DOHH2 (cell line): ENCODE data around the gene NAPG.

ENCODE experiments used
- H3F3A ChIP-seq: fragments of 200-600 bp; sonication (generic), shearing (Covaris generic); 2 replicates; pipeline ENCODE4 v1.6.0; 2016; ENCODE audit warnings: antibody characterized with exemption, mild to moderate bottlenecking; ENCODE audit not compliant: control insufficient read depth, insufficient read depth
- H3K27ac ChIP-seq: fragments of 200-600 bp; sonication (generic); 2 replicates; pipeline ENCODE4 v1.5.1; 2014; ENCODE audit warnings: low read depth, mild to moderate bottlenecking, low read length, moderate library complexity
- H3K27me3 ChIP-seq: fragments of 200-600 bp; sonication (generic); 2 replicates; pipeline ENCODE4 v1.6.1; 2014; ENCODE audit warnings: mild to moderate bottlenecking, low read length, mixed read lengths; ENCODE audit not compliant: control insufficient read depth
- H3K36me3 ChIP-seq: fragments of 200-600 bp; sonication (generic); 2 replicates; pipeline ENCODE4 v1.6.1; 2014; ENCODE audit warnings: mild to moderate bottlenecking, low read length, moderate library complexity, mixed read lengths; ENCODE audit not compliant: control insufficient read depth
- H3K4me1 ChIP-seq: fragments of 200-600 bp; sonication (generic); 2 replicates; pipeline ENCODE4 v1.6.1; 2014; ENCODE audit warnings: mild to moderate bottlenecking, low read length, mixed read lengths; ENCODE audit not compliant: control insufficient read depth
- H3K4me2 ChIP-seq: fragments of 200-600 bp; sonication (generic); 2 replicates; pipeline ENCODE4 v1.6.0; 2014; ENCODE audit warnings: mild to moderate bottlenecking, low read length, moderate library complexity
- H3K4me3 ChIP-seq: fragments of 200-600 bp; sonication (generic); 2 replicates; pipeline ENCODE4 v1.5.1; 2014; ENCODE audit warnings: mild to moderate bottlenecking, low read length, mixed read lengths
- H3K79me2 ChIP-seq: fragments of 200-600 bp; sonication (generic); 2 replicates; pipeline ENCODE4 v1.6.1; 2014; ENCODE audit warnings: mild to moderate bottlenecking, low read length, mixed read lengths; ENCODE audit not compliant: control insufficient read depth
- H3K9me2 ChIP-seq: fragments of 200-600 bp; sonication (generic); replicated peaks from 2 replicates; pipeline ENCODE4 v1.6.1; 2014; ENCODE audit warnings: mild to moderate bottlenecking, low read length, mixed read lengths; ENCODE audit not compliant: control insufficient read depth
- H3K9me3 ChIP-seq: fragments of 200-600 bp; sonication (generic); 2 replicates; pipeline ENCODE4 v1.6.1; 2014; ENCODE audit warnings: antibody characterized with exemption, low read length, mixed read lengths; ENCODE audit not compliant: control insufficient read depth, insufficient read depth
- H4K20me1 ChIP-seq: fragments of 200-600 bp; sonication (generic); 2 replicates; pipeline ENCODE4 v1.6.0; 2014; ENCODE audit warnings: low read depth, mild to moderate bottlenecking, antibody characterized with exemption, low read length, moderate library complexity; ENCODE audit not compliant: control insufficient read depth, insufficient read depth
- CTCF ChIP-seq: fragments of 200-600 bp; sonication (generic); IDR thresholded peaks from one replicate; pipeline ENCODE4 v1.5.1; 2014; ENCODE audit warnings: antibody characterized with exemption, mild to moderate bottlenecking, low read depth, low read length; ENCODE audit not compliant: poor library complexity, severe bottlenecking
- EZH2phosphoT487 ChIP-seq: fragments of 200-600 bp; sonication (generic); IDR thresholded peaks from 2 replicates; pipeline ENCODE4 v1.6.1; 2017; ENCODE audit warnings: borderline replicate concordance, mild to moderate bottlenecking, antibody characterized with exemption, low read length, moderate library complexity, mixed read lengths

The NAPG gene

DNA sequence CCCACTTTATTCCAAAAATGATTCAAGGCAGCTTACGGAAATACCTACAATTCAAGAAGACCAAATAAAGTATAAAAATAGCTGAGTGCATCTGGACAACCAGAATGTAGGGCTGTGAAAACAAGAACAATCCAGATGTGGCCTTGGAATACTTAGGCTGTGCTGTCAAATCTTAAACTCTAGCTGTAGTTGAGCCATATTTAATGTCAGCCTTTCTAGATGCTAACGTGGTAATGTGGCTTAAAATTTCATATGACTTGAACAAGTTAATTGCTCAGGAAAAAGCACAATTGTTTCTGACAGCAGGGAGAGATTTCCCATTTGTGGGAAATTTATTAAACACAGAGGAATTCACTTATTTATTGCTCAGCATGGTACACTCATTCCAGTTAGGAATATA, 14.6 kb upstream of the NAPG start:
- Histone ChIP-seq H3K36me3 (no peaks in the 10 kb centered on the region), H3K9me3 (peaks cover 6% of the 10 kb centered on the region; the same call in 1 of the 2 replicates), H3K27ac (no peak overlapping the region), H3K79me2 (no peaks in the 10 kb centered on the region), H3K27me3 (peaks cover 20% of the 10 kb centered on the region; the same call in 1 of the 2 replicates), H3K4me1 (no peaks in the 10 kb centered on the region), H3K4me2 (no peak overlapping the region), H3K4me3 (no peak overlapping the region), H3F3A (no peaks in the 10 kb centered on the region), H4K20me1 (no peaks in the 10 kb centered on the region), H3K9me2 (no peaks in the 10 kb centered on the region)
- TF ChIP-seq EZH2phosphoT487 (no peak), CTCF (no peak)

- H3K4me1 ChIP-seq = no peaks in the 10 kb centered on the region
- no peaks in the 10 kb centered on the region for H3K36me3 ChIP-seq
- H3K9me2 ChIP-seq = no peaks in the 10 kb centered on the region
- TF ChIP-seq CTCF (no peak), EZH2phosphoT487 (no peak)
- no peak overlapping the region for H3K4me2 ChIP-seq
- H3K4me3 ChIP-seq = no peak overlapping the region
- no peaks in the 10 kb centered on the region for H3F3A ChIP-seq
- H3K9me3 ChIP-seq = no peaks in the 10 kb centered on the region
- H3K27me3 ChIP-seq = peaks cover 27% of the 10 kb centered on the region
- H4K20me1 ChIP-seq = no peaks in the 10 kb centered on the region
- no peak overlapping the region for H3K27ac ChIP-seq
- no peaks in the 10 kb centered on the region for H3K79me2 ChIP-seq
These were observed 11.7 kb upstream of the NAPG start for GRCh38 chr18:10514082-10514481.

GRCh38 chr18:10514601-10515000, 11.2 kb upstream of the NAPG start:
- Histone ChIP-seq H3K79me2 (no peaks in the 10 kb centered on the region), H3K4me1 (peaks cover 4% of the 10 kb centered on the region), H3K4me2 (no peak overlapping the region), H3K27me3 (peaks cover 31% of the 10 kb centered on the region), H3K9me3 (no peaks in the 10 kb centered on the region), H3K36me3 (no peaks in the 10 kb centered on the region), H3K9me2 (no peaks in the 10 kb centered on the region), H3F3A (no peaks in the 10 kb centered on the region), H3K4me3 (no peak overlapping the region), H4K20me1 (no peaks in the 10 kb centered on the region), H3K27ac (no peak overlapping the region)
- TF ChIP-seq EZH2phosphoT487 (no peak), CTCF (no peak)

GRCh38 chr18:10515456-10515855, 10.4 kb upstream of the NAPG start:
- no peak overlapping the region for H3K4me2 ChIP-seq
- H3K27ac ChIP-seq = no peak overlapping the region
- H3K79me2 ChIP-seq = no peaks in the 10 kb centered on the region
- no peaks in the 10 kb centered on the region for H4K20me1 ChIP-seq
- peaks cover 9% of the 10 kb centered on the region for H3K4me1 ChIP-seq
- H3K9me3 ChIP-seq = no peaks in the 10 kb centered on the region
- H3K4me3 ChIP-seq = no peak overlapping the region
- H3K27me3 ChIP-seq = peaks cover 31% of the 10 kb centered on the region
- no peaks in the 10 kb centered on the region for H3K36me3 ChIP-seq
- no peak for TF ChIP-seq EZH2phosphoT487
- TF ChIP-seq CTCF = no peak
- H3K9me2 ChIP-seq = no peaks in the 10 kb centered on the region
- H3F3A ChIP-seq = no peaks in the 10 kb centered on the region
